ENCODE measurements around the gene SFMBT1.
A peak's percentile ranks its signal among the peaks of the same experiment; 100 is the strongest.

Gene SFMBT1

DNA sequence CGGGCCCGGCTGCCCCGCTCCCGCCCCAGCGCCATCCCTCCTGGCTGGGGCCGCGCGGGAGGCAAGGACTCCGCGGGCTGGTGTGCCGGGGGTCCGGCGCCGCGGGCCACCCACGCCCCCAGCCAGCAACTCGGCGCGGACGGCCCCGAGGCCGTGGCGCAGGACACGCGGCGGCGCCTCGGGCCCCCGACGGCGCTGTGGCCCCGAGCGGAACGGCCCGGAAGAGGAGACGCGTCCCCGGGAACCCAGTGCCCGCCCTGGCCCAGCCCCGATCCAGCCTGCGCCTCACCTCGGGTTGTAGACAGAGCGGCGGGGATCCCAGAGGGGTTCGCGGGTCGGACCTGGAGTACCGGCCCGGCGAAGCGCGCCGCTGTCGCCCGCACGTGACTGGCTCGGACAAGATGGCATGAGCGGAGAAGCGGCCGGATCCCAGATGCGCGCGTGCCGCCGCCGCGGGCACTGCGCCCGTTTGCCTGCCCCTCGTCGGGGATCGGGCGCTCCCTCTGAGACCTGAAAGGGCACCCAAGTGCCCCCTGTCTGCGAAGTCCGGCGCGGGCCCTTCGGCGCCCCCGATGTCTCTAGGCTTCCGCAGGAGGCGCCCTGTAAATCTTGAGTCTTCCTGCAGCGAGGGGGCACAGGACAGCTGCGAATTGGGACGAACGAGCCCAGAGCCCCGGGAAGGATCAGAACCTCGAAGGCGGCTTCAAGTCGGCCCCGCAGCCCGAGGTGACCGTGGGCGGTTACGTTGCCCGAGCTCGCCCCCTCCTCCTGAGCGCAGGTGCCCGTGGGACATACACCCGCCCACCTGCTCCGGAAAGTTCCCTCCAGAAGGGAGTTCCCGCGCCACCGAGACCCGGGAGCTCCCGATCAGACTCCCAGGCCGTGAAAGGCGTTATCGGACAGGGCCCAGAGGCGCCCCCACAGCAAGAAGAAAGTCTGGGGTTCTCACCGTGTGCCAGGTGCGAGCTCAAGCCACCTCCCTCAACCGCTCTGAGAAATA is 598 bp upstream of the SFMBT1 start:
- peak overlapping the region; percentile 62 for H3K4me3 ChIP-seq (replicated peaks; ENCODE audit: low read depth, low read length)
- DNase-seq (ENCODE audit: low read depth): peak; percentile 18
- TF ChIP-seq, protein P1, sequence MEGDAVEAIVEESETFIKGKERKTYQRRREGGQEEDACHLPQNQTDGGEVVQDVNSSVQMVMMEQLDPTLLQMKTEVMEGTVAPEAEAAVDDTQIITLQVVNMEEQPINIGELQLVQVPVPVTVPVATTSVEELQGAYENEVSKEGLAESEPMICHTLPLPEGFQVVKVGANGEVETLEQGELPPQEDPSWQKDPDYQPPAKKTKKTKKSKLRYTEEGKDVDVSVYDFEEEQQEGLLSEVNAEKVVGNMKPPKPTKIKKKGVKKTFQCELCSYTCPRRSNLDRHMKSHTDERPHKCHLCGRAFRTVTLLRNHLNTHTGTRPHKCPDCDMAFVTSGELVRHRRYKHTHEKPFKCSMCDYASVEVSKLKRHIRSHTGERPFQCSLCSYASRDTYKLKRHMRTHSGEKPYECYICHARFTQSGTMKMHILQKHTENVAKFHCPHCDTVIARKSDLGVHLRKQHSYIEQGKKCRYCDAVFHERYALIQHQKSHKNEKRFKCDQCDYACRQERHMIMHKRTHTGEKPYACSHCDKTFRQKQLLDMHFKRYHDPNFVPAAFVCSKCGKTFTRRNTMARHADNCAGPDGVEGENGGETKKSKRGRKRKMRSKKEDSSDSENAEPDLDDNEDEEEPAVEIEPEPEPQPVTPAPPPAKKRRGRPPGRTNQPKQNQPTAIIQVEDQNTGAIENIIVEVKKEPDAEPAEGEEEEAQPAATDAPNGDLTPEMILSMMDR (IDR thresholded peaks at IDR 0.05; ENCODE audit: low read length, missing control alignments): peak; percentile 23

DNA sequence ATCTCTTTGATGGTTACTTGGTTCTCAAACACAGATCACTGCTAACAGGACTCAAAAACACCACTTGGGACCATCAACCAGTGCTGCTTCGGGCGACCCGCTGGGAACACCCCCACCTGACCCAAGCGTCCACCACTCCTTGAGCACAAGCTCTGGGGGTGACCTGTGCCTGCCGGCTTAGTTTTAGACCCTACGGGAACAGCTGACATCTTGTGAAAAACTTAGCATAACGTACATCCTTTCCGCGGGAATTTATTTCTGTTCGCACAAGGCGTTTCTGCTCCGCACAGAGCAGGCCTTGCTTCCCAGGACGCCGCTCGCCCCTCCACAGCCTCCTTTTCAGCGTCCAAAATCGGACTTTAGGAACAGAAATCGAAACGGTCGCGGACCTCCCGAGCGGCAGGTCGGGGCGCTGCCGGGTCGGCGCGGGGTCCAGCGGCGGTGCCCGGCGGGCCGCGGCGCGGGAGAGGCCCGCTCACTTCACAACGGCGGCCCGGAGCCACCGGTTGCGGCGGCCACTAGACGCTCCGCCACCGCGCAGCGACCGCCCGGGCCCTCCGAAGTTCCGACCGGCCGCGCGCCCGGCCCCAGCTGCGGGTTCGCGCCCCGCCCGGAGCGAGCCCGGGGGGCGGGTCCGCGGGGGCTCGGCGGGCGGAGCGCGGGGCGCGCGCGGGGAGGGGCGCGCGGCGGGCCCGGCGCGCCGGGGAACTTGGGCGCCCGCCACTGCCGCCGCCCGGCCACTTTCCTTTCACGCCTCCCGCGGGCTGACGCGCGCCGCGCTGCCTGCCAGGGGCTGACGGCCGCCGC is 959 bp downstream of the SFMBT1 start:
- TF ChIP-seq, protein P1 (IDR thresholded peaks at IDR 0.05; ENCODE audit: low read length, missing control alignments): no peak
- peak overlapping the region; percentile 62 for H3K4me3 ChIP-seq (replicated peaks; ENCODE audit: low read depth, low read length)
- DNase-seq (ENCODE audit: low read depth): peak; percentile 44

DNA sequence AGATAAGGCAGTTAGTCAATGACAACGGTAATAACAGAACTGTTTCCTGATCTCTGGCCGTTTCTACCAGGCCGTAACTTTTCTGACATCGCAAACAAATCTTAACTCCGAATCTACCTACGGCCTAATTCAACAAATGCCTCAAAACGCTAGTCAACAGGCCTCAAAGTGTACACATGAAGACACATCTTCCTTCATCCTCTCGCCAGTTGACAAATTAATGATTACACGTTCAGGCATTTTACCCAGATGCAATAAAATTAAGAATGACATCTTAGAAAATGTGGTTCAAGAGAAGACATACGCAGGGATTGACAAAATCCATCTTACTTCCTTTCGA is 1.5 kb downstream of the SFMBT1 start:
- TF ChIP-seq, protein P1 (IDR thresholded peaks at IDR 0.05; ENCODE audit: low read length, missing control alignments): no peak
- no peak for DNase-seq (ENCODE audit: low read depth)
- peak overlapping the region; percentile 62 for H3K4me3 ChIP-seq (replicated peaks; ENCODE audit: low read depth, low read length)

DNA sequence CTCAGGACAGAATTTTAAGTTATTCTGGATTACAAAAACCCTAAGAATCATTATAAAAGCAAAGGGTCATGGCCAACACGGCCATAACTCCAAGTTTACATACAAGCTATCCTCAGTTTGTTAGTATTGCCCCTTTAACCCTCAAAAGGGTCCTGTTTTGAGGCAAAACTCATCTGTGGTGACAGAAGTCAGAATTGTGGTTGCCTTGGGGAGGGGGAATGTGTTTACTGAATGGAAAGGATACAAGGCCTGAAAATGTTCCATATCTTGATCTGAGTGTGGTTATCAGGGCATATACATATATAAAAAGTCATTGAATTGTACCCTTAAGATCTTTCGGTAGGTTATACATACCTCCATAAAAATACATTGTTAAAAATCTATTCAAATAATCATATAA is 2.1 kb downstream of the SFMBT1 start:
- no peak overlapping the region for H3K4me3 ChIP-seq (replicated peaks; ENCODE audit: low read depth, low read length)
- no peak for DNase-seq (ENCODE audit: low read depth)
- TF ChIP-seq, protein P1 (IDR thresholded peaks at IDR 0.05; ENCODE audit: low read length, missing control alignments): no peak

DNA sequence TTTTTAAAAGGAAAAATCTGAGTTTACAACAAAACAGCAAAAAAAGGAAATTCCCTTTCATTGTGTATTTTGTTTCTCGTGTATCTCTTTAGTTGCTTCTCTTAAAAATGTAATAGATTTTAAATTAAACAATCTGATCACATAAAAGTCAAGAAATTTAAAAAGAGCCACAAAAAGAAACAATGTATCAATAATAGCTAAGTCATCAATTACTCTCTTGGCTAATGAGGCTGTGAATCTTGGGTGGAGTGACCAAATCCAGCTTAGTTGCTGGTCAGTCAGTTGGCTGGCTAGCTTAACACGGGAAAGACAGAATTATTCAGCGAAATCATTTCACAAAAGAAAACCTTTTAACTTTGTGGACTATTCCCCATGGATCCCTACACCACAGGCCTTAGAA is 3.2 kb downstream of the SFMBT1 start:
- TF ChIP-seq, protein P1 (IDR thresholded peaks at IDR 0.05; ENCODE audit: low read length, missing control alignments): no peak
- no peak overlapping the region for H3K4me3 ChIP-seq (replicated peaks; ENCODE audit: low read depth, low read length)
- DNase-seq (ENCODE audit: low read depth): no peak

DNA sequence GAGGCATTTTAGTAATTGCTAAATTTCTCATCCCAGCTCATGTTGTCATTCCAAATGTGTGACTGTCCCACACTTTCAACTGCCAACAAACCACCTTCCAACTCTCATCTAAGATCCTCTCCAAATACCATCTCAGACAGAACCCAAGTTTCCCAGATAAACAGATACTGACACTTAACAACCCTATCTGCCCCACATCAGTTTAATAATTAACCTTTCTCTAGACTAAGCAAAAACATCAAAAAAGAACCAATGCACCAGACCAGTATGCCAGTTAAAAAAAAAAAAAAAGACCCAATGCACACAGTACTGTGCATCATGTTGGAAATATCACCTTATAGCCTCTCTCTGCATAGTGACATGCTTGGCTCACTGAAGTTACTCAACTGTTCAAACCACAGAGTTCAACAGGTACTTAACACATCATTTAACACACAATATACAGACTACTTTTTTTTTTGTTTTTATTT is 5.5 kb downstream of the SFMBT1 start:
- DNase-seq (ENCODE audit: low read depth): no peak
- no peak overlapping the region for H3K4me3 ChIP-seq (replicated peaks; ENCODE audit: low read depth, low read length)
- TF ChIP-seq, protein P1 (IDR thresholded peaks at IDR 0.05; ENCODE audit: low read length, missing control alignments): no peak

Measured in fibroblast of pulmonary artery (primary cell).